Lung (tissue), 12 donors: ENCODE data around the gene E2F8. TPM values are rescaled to one million over a fixed set of nuclear protein-coding genes. Genes with fewer than 3 reads are reported as not detected.

ENCODE experiments used
- ATAC-seq: fragments of 200-7000 bp; cut with Tn5 transposase; one replicate; pipeline ENCODE4 v1.9.1; 2020; ENCODE audit warnings: moderate number of reproducible peaks; ENCODE audit not compliant: insufficient read depth, low FRiP score
- DNase-seq, 3 donors: peaks; one replicate each; pipeline ENCODE4 v3.0.0-alpha.2; 2013 to 2017
- H3K27ac ChIP-seq, 2 donors: one replicate each; pipeline ENCODE4 v1.5.1; 2013; ENCODE audit warnings: mild to moderate bottlenecking in 2 of 2, moderate library complexity in 2 of 2, control low read depth in 1 of 2, inconsistent platforms in 1 of 2, low read depth in 1 of 2, low read length in 1 of 2
- H3K27me3 ChIP-seq, 3 donors: one replicate each; pipeline ENCODE4 v1.5.1; 2013; ENCODE audit warnings: low read length in 2 of 3; ENCODE audit not compliant: control insufficient read depth in 3 of 3, insufficient read depth in 3 of 3
- H3K36me3 ChIP-seq, 4 donors: one replicate each; pipeline ENCODE4 v1.5.1; 2013; ENCODE audit warnings: low read length in 4 of 4, mild to moderate bottlenecking in 1 of 4, moderate library complexity in 1 of 4; ENCODE audit not compliant: control insufficient read depth in 4 of 4, insufficient read depth in 4 of 4
- H3K4me1 ChIP-seq, 5 donors: one replicate each; pipeline ENCODE4 v1.5.1; 2013; ENCODE audit warnings: low read length in 5 of 5, mild to moderate bottlenecking in 2 of 5, moderate library complexity in 1 of 5; ENCODE audit not compliant: control insufficient read depth in 5 of 5, insufficient read depth in 5 of 5
- H3K4me3 ChIP-seq: one replicate; pipeline ENCODE4 v1.5.1; 2013; ENCODE audit warnings: mild to moderate bottlenecking, control low read depth, moderate library complexity
- H3K9ac ChIP-seq, 2 donors: one replicate each; pipeline ENCODE4 v1.5.1; 2013; ENCODE audit warnings: low read length in 2 of 2, control low read depth in 1 of 2; ENCODE audit not compliant: insufficient read depth in 1 of 2
- H3K9me3 ChIP-seq, 4 donors: one replicate each; pipeline ENCODE4 v1.5.1; 2013; ENCODE audit warnings: low read length in 3 of 4, mild to moderate bottlenecking in 1 of 4, moderate library complexity in 1 of 4; ENCODE audit not compliant: control insufficient read depth in 4 of 4, insufficient read depth in 3 of 4
- CTCF ChIP-seq: IDR thresholded peaks from 2 replicates; pipeline ENCODE4 v1.5.1; 2012; ENCODE audit warnings: mild to moderate bottlenecking; ENCODE audit errors: control extremely low read depth, extremely low read depth
- WGBS, 2 donors: extraction: QIAGEN DNeasy Blood & Tissue Kit; methylation state at CpG; one replicate each; pipeline ENCODE4 v1.1.7; 2013; 5-methylcytosine and 5-hydroxymethylcytosine counted together
- polyA plus RNA-seq, 2 donors: library from polyadenylated mRNA; stranded (reverse); fragments of 200-250 nt; gene quantifications; one replicate each; pipeline ENCODE4 v1.2.1, GENCODE V29; 2013
- total RNA-seq, 2 donors: library from RNA; depleted of rRNA in 1 of 2; stranded (reverse); fragments of >200 nt in 1 of 2; gene quantifications; one replicate each; pipeline ENCODE4 v1.2.1, GENCODE V29; 2014 to 2021
- donor health status: control.
- donor health status: control.
- donor health status: Bipolar disorder and iron deficiency.
- donor health status: healthy.
- donor health status: DM: yes; HTN: yes; CAD: no.

Gene E2F8
- total and polyA plus RNA-seq, 4 donors: 0.39 to 1.9 (median 1.0) TPM

- Histone ChIP-seq H3K4me1 (no peaks in the 10 kb centered on the region), H3K36me3 (peaks cover 0 to 15% (median 0%) of the 10 kb centered on the region in 4 donors), H3K9ac (no peak overlapping the region), H3K27me3 (no peaks in the 10 kb centered on the region), H3K4me3 (no peak overlapping the region), H3K27ac (no peak overlapping the region), H3K9me3 (peaks cover 0 to 3% (median 0%) of the 10 kb centered on the region in 4 donors)
- no peak for TF ChIP-seq CTCF
- ATAC-seq: no peak
- DNase-seq: no peak
- 72% methylated on average over 6 of the region's 6 CpGs for WGBS, 2 donors
These were observed 55.2 kb downstream of the E2F8 start for GRCh38 chr11:19185516-19186052.

DNA sequence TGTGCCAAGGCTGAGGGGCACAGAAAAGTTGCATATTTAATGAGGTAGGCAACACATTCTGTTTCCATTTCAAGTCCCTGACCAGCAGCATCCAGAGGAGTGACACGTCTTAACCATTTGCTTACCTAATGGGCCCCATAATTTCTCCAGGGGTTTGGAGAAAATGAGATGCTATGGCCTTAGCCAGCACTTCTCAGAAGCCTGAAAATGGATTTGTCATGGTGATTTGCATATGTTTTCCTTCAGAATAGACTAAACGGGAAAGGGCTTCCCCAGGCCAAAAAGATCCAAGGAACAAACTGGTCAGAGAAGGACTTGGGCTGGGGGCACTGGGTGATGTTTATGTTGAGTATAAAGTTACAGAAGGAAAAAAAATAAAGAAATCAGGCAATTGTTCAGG, 55.7 kb downstream of the E2F8 start:
- Histone ChIP-seq H3K9me3 (peaks cover 0 to 3% (median 0%) of the 10 kb centered on the region in 4 donors), H3K27me3 (no peaks in the 10 kb centered on the region), H3K36me3 (peaks cover 0 to 15% (median 0%) of the 10 kb centered on the region in 4 donors), H3K9ac (no peak overlapping the region), H3K4me3 (no peak overlapping the region), H3K4me1 (no peaks in the 10 kb centered on the region), H3K27ac (no peak overlapping the region)
- DNase-seq (no peak), ATAC-seq (no peak)
- 77 to 82% methylated on average over 2 of the region's 2 CpGs for WGBS, 2 donors
- TF ChIP-seq CTCF: no peak

GRCh38 chr11:19183646-19184045, 57.1 kb downstream of the E2F8 start:
- TF ChIP-seq CTCF: no peak
- no peak overlapping the region for H3K9ac ChIP-seq

More at GRCh38 chr11:19183646-19184045, 57.1 kb downstream of the E2F8 start:
- no peak overlapping the region for H3K27ac ChIP-seq
- no peaks in the 10 kb centered on the region for H3K4me1 ChIP-seq
- ATAC-seq (no peak), DNase-seq (no peak)
- H3K4me3 ChIP-seq: no peak overlapping the region
- peaks cover 0 to 3% (median 0%) of the 10 kb centered on the region in 4 donors for H3K9me3 ChIP-seq
- no peaks in the 10 kb centered on the region for H3K27me3 ChIP-seq
- peaks cover 0 to 14% (median 0%) of the 10 kb centered on the region in 4 donors for H3K36me3 ChIP-seq
- WGBS, 2 donors: 91% methylated on average over 7 of the region's 7 CpGs
